ENCODE measurements around the gene OR5I1. TPM values are rescaled to one million over a fixed set of nuclear protein-coding genes. Genes with fewer than 3 reads are reported as not detected.

Gene OR5I1
- polyA plus RNA-seq, 2 of the 4 experiments (the other 2 are of a cell fraction): not detected

GRCh38 chr11:55914482-55914881 lies 21.7 kb downstream of the OR5I1 start, which contains the start of gene OR5W2:
Gene OR5W2 (minus strand): TSS chr11:55914582. CDS start chr11:55914582, 0 bp downstream.
- no peaks in the 10 kb centered on the region for H3K4me1 ChIP-seq
- CTCF ChIA-PET: no interaction called here
- TF ChIP-seq POLR2A (IDR thresholded peaks at IDR 0.05; ENCODE audit: low read length) (no peak), USF2 (IDR thresholded peaks at IDR 0.05) (no peak), CHD4 (IDR thresholded peaks at IDR 0.05; ENCODE audit: borderline replicate concordance) (no peak)
- ATAC-seq (no peak), DNase-seq (ENCODE audit: low read depth in 1 of 2, low spot score in 1 of 2) (no peak), FAIRE-seq (no peak)
- POLR2A ChIA-PET: no interaction called here
- H3K4me3 ChIP-seq: no peak within 1 kb of the TSS
- no peaks in the 10 kb centered on the region for H3K9me3 ChIP-seq
- H3K27ac ChIP-seq: no peak within 1 kb of the TSS
- no peak within 1 kb of the TSS for H3K4me2 ChIP-seq
- WGBS (ENCODE audit: missing lambda C conversion rate): 2% methylated on average over 1 of the region's 1 CpG

- POLR2A ChIA-PET: no interaction called here
- no peak overlapping the region for H3K4me3 ChIP-seq
These were observed 33.9 kb downstream of the OR5I1 start for GRCh38 chr11:55902308-55902707.

More at GRCh38 chr11:55902308-55902707, 33.9 kb downstream of the OR5I1 start:
- Histone ChIP-seq H3K4me2 (no peak overlapping the region), H3K9me3 (no peaks in the 10 kb centered on the region), H3K4me1 (no peaks in the 10 kb centered on the region), H3K27ac (no peak overlapping the region)
- WGBS (ENCODE audit: missing lambda C conversion rate): 4% methylated on average over 2 of the region's 2 CpGs
- DNase-seq (ENCODE audit: low read depth in 1 of 2, low spot score in 1 of 2): no peak
- FAIRE-seq: no peak
- no peak for TF ChIP-seq MAZ (IDR thresholded peaks at IDR 0.05; ENCODE audit: borderline replicate concordance, low read depth, low read length)
- TF ChIP-seq BHLHE40 (IDR thresholded peaks at IDR 0.05; ENCODE audit: low read depth, low read length): no peak
- no peak for TF ChIP-seq REST (IDR thresholded peaks at IDR 0.05)
- no peak for TF ChIP-seq FOSL2 (IDR thresholded peaks at IDR 0.05)
- no peak for TF ChIP-seq FOSL2 (CRISPR knock-in tag; IDR thresholded peaks at IDR 0.05)
- no peak for TF ChIP-seq E2F6 (IDR thresholded peaks at IDR 0.05; ENCODE audit: borderline replicate concordance, low read depth)
- TF ChIP-seq RAD21 (conservative IDR thresholded peaks at IDR 0.05 in 1 of 2, IDR thresholded peaks at IDR 0.05 in 1 of 2): no peak
- no peak for TF ChIP-seq KDM5A (IDR thresholded peaks at IDR 0.05)
- TF ChIP-seq CEBPB (IDR thresholded peaks at IDR 0.05): no peak
- TF ChIP-seq HES2 (IDR thresholded peaks at IDR 0.05): no peak
- no peak for TF ChIP-seq CBX2 (IDR thresholded peaks at IDR 0.05; ENCODE audit: borderline replicate concordance, low read depth)
- TF ChIP-seq ELK1 (IDR thresholded peaks at IDR 0.05; ENCODE audit: low read depth, low read length): no peak
- no peak for TF ChIP-seq SMC3 (IDR thresholded peaks at IDR 0.05)
- TF ChIP-seq TFCP2L1 (CRISPR knock-in tag; IDR thresholded peaks at IDR 0.05): no peak
- TF ChIP-seq RARB (CRISPR knock-in tag; IDR thresholded peaks at IDR 0.05): no peak
- no peak for TF ChIP-seq HOXB13 (CRISPR knock-in tag; IDR thresholded peaks at IDR 0.05; ENCODE audit: low read depth)
- CTCF ChIA-PET: no interaction called here
- ATAC-seq: no peak

Data from A549 (cell line).